ENCODE measurements around the gene DOK7. TPM values are rescaled to one million over a fixed set of nuclear protein-coding genes. Genes with fewer than 3 reads are reported as not detected.

DOK7 gene
- total RNA-seq, 1 experiment from 2014 or later = 0.26 TPM

DNA sequence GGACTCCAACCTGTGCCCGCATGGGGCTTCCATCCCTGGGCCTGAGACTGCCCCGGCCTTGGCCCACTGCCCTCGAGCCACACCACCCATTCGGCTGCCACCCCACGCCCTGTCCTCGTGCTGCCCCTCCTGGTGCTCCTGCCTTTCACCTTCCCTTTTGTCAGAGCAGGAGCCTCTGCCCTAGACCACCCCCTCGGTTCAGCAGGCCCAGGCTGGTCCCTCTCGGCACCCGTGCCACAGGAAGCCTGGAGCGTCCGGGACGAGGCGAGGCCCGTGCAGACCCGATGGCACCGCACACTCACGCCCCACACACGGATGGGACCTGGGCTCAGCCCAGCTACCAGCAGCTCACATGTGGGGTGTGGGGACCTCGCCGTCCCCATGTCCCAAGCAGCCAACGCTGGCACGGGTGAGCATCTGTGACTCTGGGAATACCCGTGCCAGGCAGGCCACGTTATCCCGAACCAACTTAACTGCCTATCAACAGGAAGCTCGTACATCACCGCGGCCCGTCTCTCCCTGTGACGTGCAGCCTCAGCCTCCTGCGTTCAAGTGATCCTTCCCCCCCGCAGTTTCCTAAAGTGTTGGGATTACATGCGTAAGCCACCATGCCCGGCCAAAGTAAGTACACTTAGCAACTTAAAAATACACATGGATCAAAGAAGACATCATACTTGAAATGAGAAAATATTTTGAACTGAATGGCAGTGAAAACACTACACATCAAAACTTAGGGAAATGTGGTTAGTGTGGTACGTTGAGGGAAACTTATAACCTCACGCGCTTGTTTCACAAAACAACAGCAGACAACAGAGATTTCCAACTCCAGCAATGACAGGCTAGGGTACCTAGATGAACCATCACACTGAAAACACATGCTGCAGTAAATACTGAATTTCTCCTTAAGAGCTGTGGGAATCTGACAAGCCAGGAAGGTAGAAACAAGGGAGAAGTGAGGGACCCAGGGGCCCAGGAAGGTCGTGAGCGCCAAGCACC, 40.1 kb downstream of the DOK7 start:
- no peak overlapping the region for H4K5ac ChIP-seq (ENCODE audit: insufficient read length, low read depth, low read length)
- no peak overlapping the region for H4K91ac ChIP-seq (ENCODE audit: insufficient read length, low read depth, low read length)
- H3K4ac ChIP-seq (ENCODE audit: low read depth, low read length) = no peak overlapping the region
- H4K20me1 ChIP-seq (ENCODE audit: control insufficient read depth, insufficient read depth, insufficient read length) = peaks cover 2% of the 10 kb centered on the region
- Mint-ChIP-seq H3K9me3 (no peaks in the 10 kb centered on the region; a peak in 1 of 5 replicates), H3K27ac (no peak overlapping the region), H3K4me3 (no peak overlapping the region; a peak in 1 of 5 replicates), H3K36me3 (ENCODE audit: insufficient read depth in 1 of 3, low read depth in 3 of 3) (peaks cover 17 to 47% (median 29%) of the 10 kb centered on the region in 3 experiments), H3K27me3 (ENCODE audit: low read depth) (peaks cover 29% of the 10 kb centered on the region), H3K4me1 (no peaks in the 10 kb centered on the region)
- no peak overlapping the region for H3K9ac ChIP-seq (ENCODE audit: extremely low read depth, insufficient read length, low read length)
- no peak overlapping the region for H2AK5ac ChIP-seq (ENCODE audit: insufficient read length, low read length)
- H3K18ac ChIP-seq (ENCODE audit: insufficient read length, low read depth, low read length) = no peak overlapping the region
- H2BK12ac ChIP-seq (ENCODE audit: insufficient read length, low read depth, low read length) = no peak overlapping the region
- no peaks in the 10 kb centered on the region for H3K23me2 ChIP-seq (ENCODE audit: insufficient read length, low read depth, low read length, poor library complexity, severe bottlenecking)
- WGBS (ENCODE audit: extremely low coverage, insufficient read length, low lambda C conversion rate) = no CpG with 5 or more reads among the region's 39 CpGs
- no peak overlapping the region for H3K56ac ChIP-seq (ENCODE audit: insufficient read length, low read depth, low read length)
- no peak overlapping the region for H3K27ac ChIP-seq (ENCODE audit: insufficient read length, low read depth, low read length)
- no peak overlapping the region for H2BK20ac ChIP-seq (ENCODE audit: low read depth, low read length, poor library complexity, severe bottlenecking)
- TF ChIP-seq, protein P1, sequence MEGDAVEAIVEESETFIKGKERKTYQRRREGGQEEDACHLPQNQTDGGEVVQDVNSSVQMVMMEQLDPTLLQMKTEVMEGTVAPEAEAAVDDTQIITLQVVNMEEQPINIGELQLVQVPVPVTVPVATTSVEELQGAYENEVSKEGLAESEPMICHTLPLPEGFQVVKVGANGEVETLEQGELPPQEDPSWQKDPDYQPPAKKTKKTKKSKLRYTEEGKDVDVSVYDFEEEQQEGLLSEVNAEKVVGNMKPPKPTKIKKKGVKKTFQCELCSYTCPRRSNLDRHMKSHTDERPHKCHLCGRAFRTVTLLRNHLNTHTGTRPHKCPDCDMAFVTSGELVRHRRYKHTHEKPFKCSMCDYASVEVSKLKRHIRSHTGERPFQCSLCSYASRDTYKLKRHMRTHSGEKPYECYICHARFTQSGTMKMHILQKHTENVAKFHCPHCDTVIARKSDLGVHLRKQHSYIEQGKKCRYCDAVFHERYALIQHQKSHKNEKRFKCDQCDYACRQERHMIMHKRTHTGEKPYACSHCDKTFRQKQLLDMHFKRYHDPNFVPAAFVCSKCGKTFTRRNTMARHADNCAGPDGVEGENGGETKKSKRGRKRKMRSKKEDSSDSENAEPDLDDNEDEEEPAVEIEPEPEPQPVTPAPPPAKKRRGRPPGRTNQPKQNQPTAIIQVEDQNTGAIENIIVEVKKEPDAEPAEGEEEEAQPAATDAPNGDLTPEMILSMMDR (conservative IDR thresholded peaks at IDR 0.05) = no peak
- no peaks in the 10 kb centered on the region for H3K79me2 ChIP-seq (ENCODE audit: insufficient read depth, low read length)
- H3K4me2 ChIP-seq (ENCODE audit: insufficient read depth, insufficient read length, low read length) = no peak overlapping the region
- H2BK15ac ChIP-seq (ENCODE audit: low read depth, low read length) = no peak overlapping the region
- H3K4me1 ChIP-seq (ENCODE audit: insufficient read depth, low read length) = no peaks in the 10 kb centered on the region
- H2BK120ac ChIP-seq (ENCODE audit: low read depth, low read length, poor library complexity, severe bottlenecking) = no peak overlapping the region
- H3K79me1 ChIP-seq (ENCODE audit: insufficient read depth, low read depth, low read length, poor library complexity, severe bottlenecking) = no peaks in the 10 kb centered on the region
- no peaks in the 10 kb centered on the region; the same call in 1 of the 2 replicates for H3K27me3 ChIP-seq (ENCODE audit: insufficient read depth, low read length)
- H3K9me3 ChIP-seq (ENCODE audit: control insufficient read depth, low read depth, low read length) = no peaks in the 10 kb centered on the region
- no peak overlapping the region for H2AFZ ChIP-seq (ENCODE audit: low read length)
- no peak overlapping the region for H3K14ac ChIP-seq (ENCODE audit: insufficient read depth, low read length)
- no peak overlapping the region for H4K8ac ChIP-seq (replicated peaks; ENCODE audit: insufficient read length, low read depth, low read length)
- no peak for DNase-seq
- H3T11ph ChIP-seq (ENCODE audit: low read length) = no peak overlapping the region
- no peak overlapping the region for H3K23ac ChIP-seq (ENCODE audit: insufficient read length, low read depth, low read length)
- no peak overlapping the region for H2BK5ac ChIP-seq (ENCODE audit: insufficient read length, low read length)

All from H9 (cell line).